Middle frontal gyrus (tissue), 1 donor: ENCODE data around the gene PARD6A.
"Not testable (repeated sequence)": the region's sequence is repeated elsewhere in the genome, so short reads cannot be mapped to it uniquely, and the experiment has no call there.

Experiments used
- DNase-seq: peaks from one replicate; pipeline ENCODE4 v3.0.0-alpha.2; 2015; ENCODE audit warnings: low spot score; ENCODE audit errors: extremely low spot score

PARD6A gene

GRCh38 chr16:67685388-67686112 lies 24.8 kb downstream of the PARD6A start:
- no peak for DNase-seq

GRCh38 chr16:67693517-67694285 lies 32.9 kb downstream of the PARD6A start:
- DNase-seq = not testable (repeated sequence)

- no peak for DNase-seq
These were observed 33.9 kb downstream of the PARD6A start for GRCh38 chr16:67694611-67695010.

GRCh38 chr16:67697422-67698185 lies 36.8 kb downstream of the PARD6A start:
- no peak for DNase-seq

GRCh38 chr16:67699265-67699664 lies 38.5 kb downstream of the PARD6A start:
- no peak for DNase-seq

GRCh38 chr16:67701420-67701819 lies 40.7 kb downstream of the PARD6A start:
- DNase-seq = no peak

- no peak for DNase-seq
These were observed 41.4 kb downstream of the PARD6A start for GRCh38 chr16:67702130-67702529.

GRCh38 chr16:67703626-67704025 lies 42.9 kb downstream of the PARD6A start:
- no peak for DNase-seq

GRCh38 chr16:67704110-67704509 lies 43.4 kb downstream of the PARD6A start:
- DNase-seq = no peak

GRCh38 chr16:67707210-67707609 lies 46.5 kb downstream of the PARD6A start:
- DNase-seq = no peak

GRCh38 chr16:67707790-67708189 lies 47.0 kb downstream of the PARD6A start:
- no peak for DNase-seq

- no peak for DNase-seq
These were observed 47.6 kb downstream of the PARD6A start for GRCh38 chr16:67708368-67708771.

- no peak for DNase-seq
These were observed 48.3 kb downstream of the PARD6A start for GRCh38 chr16:67709050-67709449.

GRCh38 chr16:67710607-67711006 lies 49.8 kb downstream of the PARD6A start:
- DNase-seq = no peak
